HUDEP-2 (cell line): ENCODE measurements around the gene PASD1.
"Not testable (repeated sequence)": the region's sequence is repeated elsewhere in the genome, so short reads cannot be mapped to it uniquely, and the experiment has no call there.

Source experiments
- DNase-seq, 76 experiments: peaks; one replicate each; lab custom pipeline; 2025; ENCODE audit not compliant: unreplicated experiment in 76 of 76; lab: John Stamatoyannopoulos, UW

PASD1 gene, protein sequence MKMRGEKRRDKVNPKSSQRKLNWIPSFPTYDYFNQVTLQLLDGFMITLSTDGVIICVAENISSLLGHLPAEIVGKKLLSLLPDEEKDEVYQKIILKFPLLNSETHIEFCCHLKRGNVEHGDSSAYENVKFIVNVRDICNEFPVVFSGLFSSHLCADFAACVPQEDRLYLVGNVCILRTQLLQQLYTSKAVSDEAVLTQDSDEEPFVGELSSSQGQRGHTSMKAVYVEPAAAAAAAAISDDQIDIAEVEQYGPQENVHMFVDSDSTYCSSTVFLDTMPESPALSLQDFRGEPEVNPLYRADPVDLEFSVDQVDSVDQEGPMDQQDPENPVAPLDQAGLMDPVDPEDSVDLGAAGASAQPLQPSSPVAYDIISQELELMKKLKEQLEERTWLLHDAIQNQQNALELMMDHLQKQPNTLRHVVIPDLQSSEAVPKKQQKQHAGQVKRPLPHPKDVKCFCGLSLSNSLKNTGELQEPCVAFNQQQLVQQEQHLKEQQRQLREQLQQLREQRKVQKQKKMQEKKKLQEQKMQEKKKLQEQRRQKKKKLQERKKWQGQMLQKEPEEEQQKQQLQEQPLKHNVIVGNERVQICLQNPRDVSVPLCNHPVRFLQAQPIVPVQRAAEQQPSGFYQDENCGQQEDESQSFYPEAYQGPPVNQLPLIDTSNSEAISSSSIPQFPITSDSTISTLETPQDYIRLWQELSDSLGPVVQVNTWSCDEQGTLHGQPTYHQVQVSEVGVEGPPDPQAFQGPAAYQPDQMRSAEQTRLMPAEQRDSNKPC

GRCh38 chrX:151563449-151563848, at the start of gene PASD1:
Gene PASD1, plus strand, starts transcription at chrX:151563675. Its CDS starts 37,879 bp downstream, at chrX:151601554.
- no peak for DNase-seq

DNA sequence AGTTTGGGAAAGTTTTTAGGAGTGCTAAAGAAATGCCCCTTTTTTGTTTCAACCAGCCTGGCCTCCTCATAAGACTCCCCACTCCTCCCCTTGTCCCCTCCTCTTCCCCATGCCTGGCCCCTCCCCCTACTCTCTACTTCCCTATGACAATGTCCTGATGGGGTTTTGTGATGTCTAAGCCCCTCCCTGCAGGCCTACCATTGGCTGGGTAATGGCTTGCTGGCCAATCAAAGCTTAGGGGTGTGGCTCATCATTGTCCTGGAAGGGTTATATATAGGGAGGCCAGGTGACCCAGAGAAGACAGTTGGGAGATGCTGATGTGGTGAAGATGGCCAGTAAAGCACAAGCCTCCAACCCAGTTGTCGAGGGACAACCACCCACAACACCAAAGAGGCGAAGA, 48.2 kb upstream of the PASD1 start:
- DNase-seq: no peak

DNA sequence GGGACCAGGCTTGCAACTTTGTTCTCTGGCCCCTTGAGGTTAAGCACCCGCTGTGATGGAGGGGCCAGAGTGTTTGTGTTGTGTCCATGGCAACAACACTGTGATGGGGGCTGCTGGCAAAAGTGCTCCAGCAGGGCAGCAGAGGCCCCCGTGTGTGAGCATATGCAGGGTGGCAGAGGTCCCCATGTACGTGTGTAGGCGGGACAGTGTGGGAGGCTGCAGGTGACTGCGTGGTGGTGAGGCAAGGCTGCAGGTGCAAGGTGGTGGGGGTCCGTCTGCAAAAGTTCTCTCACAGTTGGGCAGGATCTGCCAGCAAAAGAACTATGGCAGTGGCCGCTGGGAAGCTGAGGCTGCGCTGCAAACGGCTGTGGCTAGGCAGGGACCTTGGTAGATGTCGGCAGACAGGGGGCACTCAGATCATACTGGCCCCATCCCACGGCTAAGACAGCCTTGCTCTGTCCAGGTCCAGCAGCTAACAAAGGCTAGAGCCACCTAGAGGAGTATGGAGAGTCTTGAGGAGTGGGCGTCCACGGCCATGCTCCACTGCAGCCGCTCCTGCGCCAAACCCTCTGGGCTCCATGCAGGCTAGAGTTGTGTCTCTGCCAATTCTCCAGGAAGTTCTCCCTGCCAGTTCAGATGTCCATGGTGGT, 46.8 kb upstream of the PASD1 start:
- DNase-seq: no peak

DNA sequence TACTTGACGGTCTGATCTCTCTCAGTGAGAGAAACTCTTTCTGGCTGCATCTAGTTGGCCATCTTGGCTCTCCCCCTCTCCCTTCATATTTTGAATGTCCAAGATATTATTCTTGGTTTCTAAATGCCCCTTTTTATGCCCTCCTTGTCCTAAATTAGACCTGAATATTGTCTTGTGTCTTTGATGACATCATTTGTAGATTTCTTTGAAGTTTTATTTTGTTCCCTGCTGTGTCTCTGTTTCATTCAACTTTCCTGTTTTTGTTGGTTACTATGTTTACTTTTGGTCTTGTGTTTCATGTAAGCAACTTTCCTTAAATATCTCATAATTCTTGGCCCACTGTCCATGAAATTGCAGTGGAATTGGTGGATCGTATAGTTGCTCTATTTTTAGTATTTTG, 46.1 kb upstream of the PASD1 start:
- no peak for DNase-seq

GRCh38 chrX:151523351-151523750, 40.1 kb upstream of the PASD1 start:
- no peak for DNase-seq

GRCh38 chrX:151536571-151536970, 26.9 kb upstream of the PASD1 start:
- DNase-seq: peak in 24 of 76 experiments; percentile 0 to 60 (median 10)

GRCh38 chrX:151537572-151537971, 25.9 kb upstream of the PASD1 start:
- no peak for DNase-seq

DNA sequence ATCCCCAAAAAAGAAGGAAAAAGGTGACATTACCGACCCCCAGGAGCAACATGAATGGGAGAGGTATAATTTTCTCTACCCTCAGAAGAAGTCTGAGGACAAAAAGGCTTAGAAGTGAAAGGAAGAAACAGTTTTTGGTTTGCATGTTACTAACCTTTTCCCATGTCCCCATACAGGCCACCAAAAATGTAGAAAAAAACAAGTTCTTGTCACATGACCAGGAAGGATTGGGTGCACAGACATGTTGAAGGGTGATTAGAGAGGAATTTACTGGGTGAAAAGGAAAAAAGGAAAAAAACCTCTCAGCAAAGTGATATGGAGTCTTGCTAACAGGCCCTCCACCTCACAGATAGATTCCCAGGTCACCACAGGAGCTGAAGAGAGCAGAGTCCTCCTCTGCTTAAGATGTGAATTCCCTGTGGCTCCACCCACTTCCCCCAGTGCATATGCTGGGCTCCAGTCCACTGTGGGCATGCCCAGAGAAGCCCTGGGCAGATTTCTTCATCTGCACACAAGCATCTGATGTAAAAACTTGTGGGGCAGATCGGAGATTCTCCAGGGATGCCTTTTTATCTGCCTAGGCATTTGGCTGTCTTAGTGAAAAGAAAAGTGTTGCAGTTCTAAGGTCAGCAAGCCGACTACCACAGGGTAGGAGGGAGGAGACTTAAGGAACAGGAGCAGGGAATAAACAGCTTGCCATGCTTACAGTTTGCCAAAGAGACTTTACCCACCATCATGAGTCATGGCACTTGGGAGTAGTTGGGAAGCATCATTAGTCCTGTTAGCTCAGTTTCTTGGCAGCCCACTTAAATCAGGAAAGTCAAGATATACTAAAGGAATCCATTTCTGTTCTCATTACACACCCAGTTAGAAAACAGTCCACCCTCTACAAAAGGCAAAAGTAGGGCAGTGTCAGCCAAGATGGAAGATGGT, 25.0 kb upstream of the PASD1 start:
- no peak for DNase-seq

GRCh38 chrX:151543706-151544105, 19.8 kb upstream of the PASD1 start:
- peak in 2 of 76 experiments; percentile 2 to 4 for DNase-seq

GRCh38 chrX:151546226-151546625, 17.2 kb upstream of the PASD1 start:
- not testable (repeated sequence) for DNase-seq

DNA sequence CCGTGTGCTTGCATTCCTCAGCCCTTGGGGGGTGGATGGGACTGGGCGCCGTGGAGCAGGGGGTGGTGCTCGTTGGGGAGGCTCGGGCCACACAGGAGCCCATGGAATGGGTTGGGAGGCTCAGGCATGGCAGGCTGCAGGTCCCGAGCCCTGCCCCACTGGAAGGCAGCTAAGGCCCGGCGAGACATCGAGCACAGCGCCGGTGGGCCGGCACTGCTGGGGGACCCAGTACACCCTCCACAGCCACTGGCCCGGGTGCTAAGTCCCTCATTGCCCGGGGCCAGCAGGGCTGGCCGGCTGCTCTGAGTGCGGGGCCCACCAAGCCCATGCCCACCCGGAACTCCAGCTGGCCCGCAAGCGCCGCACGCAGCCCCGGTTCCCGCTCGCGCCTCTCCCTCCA, 12.3 kb upstream of the PASD1 start:
- DNase-seq: not testable (repeated sequence)

- no peak for DNase-seq
Measured at GRCh38 chrX:151552743-151553142, 10.7 kb upstream of the PASD1 start.

GRCh38 chrX:151555301-151555700, 8.2 kb upstream of the PASD1 start:
- DNase-seq: not testable (repeated sequence)

GRCh38 chrX:151562485-151562884, 990 bp upstream of the PASD1 start:
- DNase-seq: not testable (repeated sequence)

DNA sequence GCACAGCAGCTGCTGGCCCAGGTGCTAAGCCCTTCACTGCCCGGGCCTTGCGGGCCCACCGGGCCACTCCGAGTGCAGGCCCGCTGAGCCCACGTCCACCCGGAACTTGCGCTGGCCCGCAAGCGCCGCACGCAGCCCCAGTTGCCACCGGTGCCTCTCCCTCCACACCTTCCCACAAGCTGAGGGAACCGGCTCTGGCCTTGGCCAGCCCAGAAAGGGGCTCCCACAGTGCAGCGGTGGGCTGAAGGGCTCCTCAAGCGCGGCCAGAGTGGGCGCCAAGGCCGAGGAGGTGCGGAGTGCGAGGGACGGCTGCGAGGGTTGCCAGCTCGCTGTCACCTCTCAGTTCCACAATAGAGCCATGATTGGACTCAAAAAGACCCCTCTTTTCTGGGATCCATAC, 472 bp upstream of the PASD1 start:
- not testable (repeated sequence) for DNase-seq

DNA sequence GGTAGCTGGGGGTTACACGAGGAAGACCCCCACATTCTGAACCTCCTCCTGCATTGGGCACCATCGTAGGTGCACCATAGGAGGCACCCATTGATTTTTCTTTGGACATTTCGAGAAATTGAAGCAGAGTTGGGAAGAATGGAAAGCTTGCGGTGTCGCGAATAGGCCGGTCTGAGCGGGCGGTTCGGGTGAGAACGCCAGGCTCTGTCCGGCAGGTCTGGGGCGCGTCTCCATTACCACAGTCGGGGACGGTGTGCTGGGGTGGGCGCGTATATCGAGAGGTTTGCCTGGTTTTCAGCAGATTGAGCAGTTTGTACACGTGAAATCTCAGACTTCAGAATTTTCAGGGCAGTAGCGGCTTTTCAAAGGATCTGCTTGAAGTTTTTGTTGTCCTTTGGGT, 560 bp downstream of the PASD1 start:
- no peak for DNase-seq

DNA sequence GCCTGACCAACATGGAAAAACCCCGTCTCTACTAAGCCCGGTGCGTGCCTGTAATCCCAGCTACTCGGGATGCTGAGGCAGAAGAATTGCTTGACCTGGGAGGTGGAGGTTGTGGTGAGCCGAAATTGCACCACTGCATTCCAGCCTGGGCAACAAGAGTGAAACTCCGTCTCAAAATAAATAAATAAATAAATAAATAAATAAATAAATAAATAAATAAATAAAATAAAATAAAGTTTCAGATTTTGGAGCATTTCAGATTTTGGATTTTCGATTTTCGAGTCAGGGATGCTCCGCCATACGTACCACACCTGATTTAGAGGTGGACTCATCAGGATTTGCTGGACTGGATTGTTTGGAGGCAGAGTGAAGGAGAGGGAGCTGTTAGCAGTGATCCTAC, 3.4 kb downstream of the PASD1 start:
- DNase-seq: not testable (repeated sequence)

- no peak for DNase-seq
Measured at GRCh38 chrX:151570561-151570960, 7.1 kb downstream of the PASD1 start.

- DNase-seq: not testable (repeated sequence)
Measured at GRCh38 chrX:151593384-151593783, 29.9 kb downstream of the PASD1 start.

DNA sequence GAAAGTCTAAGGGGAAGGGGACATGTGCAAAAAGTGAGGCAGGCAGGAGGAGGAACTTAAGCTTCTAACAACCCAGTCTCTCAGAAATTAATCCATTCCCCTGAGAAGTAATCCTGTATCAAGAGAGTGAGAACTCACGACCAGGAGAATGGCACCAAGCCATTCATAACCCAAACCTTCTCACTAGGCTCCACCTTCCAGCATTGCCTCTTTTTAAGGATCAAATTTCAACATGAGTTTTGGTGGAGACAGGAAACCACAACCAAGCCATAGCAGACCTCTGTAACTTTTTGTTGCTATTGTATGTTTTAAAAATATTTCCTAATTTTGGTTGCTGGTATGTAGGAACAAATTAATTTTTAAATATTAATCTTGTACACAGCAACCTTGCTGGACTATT, 32.8 kb downstream of the PASD1 start:
- no peak for DNase-seq
